EL (cell line): ENCODE data around the gene KIAA0319L.

ENCODE experiments used
- DNase-seq: peaks from one replicate; pipeline ENCODE4 v3.0.0-alpha.2; 2016

KIAA0319L gene

DNA sequence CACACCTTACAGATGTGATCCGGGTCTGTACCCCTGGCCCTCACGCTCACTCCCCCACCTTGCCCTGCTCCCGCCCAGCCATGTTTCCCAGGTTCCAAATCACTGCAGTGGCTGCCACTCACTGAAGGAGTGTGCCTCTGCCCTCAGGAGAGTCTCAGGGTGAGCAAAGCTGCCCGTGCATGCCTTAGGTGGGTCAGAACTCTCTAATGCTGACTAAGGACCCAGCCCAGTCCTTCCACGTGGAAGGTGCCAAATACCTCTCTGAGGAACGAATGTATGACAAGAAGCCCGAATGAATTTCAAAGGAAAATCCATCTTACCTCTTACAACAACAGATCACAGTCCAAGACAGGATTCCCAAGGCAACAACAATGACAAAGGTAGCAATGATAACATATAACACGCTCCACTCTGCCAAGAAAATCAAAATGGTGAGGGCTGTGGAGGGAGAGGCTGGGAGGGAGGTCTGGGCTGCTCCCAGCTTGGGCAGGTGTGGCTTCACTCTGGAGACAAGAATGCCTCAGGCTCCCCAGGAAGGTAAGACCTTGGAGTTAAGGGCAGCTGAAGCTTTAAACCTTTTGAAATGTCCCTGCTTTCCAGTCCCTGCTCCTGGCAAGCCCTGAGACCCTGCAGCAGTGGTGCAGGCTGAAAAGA is 115.2 kb downstream of the KIAA0319L start:
- DNase-seq: no peak

DNA sequence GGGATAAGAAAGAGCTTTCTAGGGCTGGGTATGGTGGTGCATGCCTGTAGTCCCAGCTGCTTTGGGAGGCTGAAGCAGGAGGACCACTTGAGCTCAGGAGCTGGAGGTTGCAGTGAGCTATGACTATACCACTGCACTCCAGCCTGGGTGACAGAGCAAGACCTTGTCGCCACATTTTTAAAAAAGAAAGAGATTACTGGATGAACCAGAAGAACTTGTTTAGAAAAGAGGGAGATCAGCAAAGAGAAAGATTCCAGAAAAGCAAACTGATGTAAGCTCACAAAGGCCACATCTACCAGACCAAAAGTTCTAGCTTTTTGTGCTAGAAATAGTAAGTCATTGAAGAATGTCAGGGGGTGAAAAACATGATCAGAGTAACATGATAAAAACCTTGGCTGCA is 117.6 kb downstream of the KIAA0319L start:
- DNase-seq: no peak

DNA sequence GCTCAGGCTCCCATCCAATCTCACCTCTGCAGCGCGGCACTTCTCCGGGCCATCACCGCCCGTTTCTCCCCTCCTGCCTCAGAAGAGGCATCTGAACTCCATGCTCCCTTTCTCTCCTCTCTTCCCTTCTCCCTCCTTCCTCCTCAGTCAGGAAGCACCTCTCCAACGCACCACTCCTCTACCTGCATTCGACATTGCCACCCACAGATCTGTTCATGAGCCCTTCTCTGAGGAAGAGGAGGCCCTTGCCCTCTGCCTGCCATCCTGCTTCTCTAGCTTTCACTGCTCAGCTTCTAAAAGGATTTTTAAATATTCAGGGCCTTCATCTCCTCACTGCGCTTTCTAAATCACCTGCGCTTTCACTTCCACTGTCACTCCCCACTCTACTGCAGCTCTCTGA is 120.0 kb downstream of the KIAA0319L start:
- no peak for DNase-seq

DNA sequence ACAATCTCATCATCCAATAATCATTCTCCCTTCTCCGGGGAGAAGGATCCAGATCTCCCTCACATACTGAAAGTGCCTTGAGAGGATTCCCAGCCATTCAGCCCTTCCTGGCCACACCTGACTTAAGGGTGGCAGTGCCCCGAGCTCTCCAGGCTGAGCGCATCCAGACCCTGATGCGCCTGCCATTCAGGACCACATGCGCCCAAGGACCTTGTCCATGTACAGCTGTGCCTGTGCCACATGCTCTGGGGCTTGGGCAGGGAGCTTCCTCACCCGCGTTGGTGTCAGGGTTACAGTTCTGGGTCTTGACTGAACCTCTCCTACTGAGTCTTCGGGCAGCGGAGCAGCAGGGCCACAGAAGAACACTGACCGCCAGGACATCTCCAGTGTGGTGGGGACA is 121.1 kb downstream of the KIAA0319L start:
- no peak for DNase-seq

DNA sequence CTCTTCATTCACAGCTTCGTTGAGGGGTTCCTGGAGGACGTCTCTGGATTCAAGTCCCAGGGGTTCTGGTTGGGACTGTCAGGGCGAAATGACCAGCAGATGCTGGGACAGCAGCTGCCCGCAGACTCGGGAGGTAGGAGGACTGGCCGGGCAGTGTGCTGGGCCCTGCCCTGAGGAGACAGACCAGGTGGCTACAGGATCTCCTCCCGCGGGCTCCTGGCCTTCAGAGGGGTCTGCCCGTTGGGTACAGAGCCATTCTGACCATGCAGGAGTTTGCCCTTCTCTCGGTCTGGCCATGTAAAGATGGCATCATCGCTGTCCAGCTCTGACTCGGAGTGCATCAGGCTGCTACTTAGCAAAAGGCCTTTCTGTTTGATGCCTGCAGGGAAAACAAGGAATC is 122.5 kb downstream of the KIAA0319L start:
- no peak for DNase-seq

DNA sequence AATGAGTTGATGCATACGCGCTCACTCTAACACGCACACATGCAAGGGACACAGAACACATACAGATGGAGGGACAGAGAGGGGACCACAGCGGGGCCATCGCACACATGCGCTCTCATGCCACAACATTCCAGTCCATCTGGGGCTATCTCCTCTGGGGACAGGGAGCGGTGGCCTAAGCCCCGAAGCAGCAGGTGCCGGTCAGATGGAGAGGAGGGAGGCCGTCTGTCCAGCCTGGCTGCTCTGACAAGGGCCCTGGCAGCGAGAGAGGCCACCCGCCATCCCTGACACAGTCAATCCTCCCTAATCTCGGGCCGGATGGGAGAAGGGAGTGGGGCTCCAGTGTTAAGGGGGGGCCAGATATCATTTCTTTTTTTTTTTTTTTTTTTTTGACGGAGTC is 123.5 kb downstream of the KIAA0319L start:
- DNase-seq: no peak

DNA sequence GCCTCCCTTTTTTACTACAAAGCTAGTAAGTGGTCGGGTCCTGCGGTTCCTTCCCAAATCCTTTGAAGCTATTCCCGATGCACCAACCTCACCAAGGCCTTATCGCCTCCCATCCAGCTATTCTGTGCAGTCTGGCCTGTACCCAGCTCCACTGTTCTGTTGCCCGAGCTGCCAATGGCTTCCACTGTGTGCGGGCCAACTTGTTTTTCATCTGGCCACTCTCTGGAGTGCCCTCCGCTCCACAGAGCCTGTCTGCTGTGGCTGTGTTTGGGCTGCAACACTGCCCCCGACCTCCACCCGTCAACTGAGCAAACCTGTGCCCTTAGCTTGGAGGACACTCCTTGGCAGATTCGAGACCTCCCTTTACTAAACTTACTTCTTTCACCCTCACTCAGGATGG is 125.0 kb downstream of the KIAA0319L start:
- DNase-seq: no peak

DNA sequence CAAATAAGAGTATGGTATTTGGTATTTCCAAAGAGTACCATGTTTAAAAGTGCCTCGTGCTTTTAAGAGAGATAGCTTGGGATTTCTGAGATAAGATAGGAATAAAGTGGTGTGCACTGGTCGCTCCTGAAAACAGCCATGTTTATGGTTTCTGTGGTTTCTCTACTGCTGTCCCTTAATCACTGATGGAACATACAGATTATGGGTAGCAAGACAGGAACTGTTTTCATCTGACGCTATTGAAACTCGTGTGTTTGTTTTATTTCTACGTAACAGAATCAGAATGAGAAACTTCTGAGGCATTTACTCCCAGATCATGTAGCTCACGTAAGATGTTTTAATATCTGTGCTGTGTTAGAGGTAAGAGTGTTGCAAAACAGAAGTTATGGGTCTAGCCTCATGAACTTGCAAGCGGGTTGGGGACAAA is 126.0 kb downstream of the KIAA0319L start:
- DNase-seq: no peak

DNA sequence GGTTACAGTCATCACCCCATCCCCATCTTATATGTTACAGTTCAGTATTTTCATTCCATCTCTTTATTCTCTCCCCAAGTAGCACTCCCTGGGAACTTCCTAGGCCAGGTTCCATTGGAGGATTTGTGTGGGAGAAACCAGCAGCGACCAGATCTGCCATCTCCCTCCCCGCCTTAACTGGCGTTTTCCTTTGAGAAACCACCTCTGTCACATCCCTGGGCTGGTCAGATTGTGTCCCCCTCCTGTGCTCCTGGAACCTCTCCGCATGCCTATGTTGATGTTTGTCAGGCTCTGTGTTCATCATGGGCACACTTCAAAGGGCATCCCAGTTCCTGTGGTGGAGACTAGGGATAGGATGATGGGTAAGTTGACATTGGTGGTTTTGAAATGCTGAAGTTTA is 126.4 kb downstream of the KIAA0319L start:
- DNase-seq: no peak

DNA sequence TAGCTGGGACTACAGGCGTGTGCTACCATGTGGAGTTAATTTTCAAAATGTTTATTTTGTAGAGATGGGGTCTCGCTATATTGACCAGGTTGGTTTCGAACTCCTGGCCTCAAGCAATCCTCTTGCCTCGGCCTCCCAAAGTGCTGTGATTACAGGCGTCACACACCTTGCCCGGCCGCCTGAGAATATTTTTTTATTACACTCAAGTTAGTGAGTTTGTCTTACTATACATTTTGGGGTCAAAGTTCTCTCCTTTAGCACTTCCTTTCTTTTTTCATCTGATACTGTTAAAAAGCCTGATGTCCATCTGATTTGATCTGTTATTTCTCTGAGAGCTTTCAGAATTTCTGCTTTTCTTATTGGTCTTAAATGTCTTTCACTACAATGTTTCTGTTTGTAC is 128.8 kb downstream of the KIAA0319L start:
- DNase-seq: no peak

DNA sequence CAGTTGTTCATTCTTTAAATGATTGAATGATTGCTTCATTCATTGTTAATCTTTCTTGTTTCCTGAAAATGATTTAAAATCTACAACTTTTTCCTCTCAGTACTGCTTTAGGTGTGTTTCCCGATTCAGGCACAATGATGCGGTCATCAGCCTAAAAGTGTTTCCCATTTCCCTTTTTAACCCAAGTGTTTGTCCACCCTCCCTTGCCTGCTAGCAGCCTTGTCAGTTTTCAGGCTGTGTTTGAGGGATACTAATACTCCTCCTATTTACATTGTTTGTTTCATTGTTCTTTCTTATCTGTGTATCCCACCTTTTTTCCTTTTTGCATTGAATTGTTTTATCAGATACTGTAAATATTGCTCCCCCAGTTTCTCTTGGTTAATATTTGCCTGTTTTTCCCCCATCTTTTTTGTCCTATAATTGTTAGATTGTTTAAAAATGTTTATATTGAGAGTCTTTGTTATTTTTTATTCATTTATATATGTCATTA is 131.1 kb downstream of the KIAA0319L start:
- no peak for DNase-seq

DNA sequence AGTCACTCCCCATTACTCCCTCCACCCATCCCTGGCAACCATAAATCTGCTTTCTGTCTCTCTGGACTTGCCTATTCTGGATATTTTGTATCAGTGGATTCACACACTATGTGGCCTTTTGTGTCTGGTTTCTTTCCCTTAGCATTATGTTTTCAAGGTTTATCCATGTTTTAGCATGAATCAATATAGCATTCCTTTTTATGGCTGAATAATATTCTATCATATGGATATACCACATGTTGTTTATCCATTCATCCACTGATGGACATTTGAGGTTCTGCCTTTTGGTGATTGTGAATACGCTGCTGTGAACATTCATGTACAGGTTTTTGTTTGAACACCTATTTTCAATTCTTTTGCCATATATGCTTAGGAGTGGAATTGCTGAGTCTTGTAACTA is 148.3 kb downstream of the KIAA0319L start:
- DNase-seq: no peak

DNA sequence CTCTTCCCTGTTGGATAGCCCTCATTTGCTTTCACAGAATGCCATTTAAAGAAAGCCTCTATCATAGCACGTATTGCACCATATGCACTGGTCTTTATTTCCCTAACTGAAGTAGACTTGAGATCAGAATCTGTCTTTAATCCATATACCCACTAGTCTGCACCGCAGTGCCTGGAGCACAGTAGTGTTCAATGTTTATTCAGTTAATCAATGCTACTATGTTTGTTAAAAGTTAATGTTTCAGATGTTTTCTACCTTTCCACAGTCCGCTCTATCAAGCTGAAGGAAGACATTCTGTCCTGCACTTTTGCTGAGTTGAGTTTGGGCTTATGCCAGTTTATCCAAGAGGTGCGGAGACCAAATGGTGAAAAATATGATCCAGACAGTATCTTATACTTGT is 149.5 kb downstream of the KIAA0319L start:
- no peak for DNase-seq

DNA sequence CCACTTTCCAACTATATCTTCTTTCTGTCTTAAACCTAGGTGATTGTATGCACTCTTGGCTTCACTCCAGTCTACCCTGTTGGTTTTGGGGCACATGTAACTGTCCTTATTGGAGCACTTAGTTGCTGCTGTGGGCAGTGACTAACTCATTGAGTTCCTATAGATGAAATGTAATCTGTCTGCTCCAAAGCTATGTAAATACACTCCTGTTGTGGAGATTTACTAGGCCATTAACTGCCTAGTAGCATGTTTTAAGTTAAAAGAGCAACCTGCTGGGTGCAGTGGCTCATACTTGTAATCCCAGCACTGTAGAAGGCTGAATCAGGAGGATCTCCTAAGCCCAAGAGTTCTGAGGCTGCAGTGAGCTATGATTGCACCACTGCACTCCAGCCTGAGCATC is 151.1 kb downstream of the KIAA0319L start:
- no peak for DNase-seq

DNA sequence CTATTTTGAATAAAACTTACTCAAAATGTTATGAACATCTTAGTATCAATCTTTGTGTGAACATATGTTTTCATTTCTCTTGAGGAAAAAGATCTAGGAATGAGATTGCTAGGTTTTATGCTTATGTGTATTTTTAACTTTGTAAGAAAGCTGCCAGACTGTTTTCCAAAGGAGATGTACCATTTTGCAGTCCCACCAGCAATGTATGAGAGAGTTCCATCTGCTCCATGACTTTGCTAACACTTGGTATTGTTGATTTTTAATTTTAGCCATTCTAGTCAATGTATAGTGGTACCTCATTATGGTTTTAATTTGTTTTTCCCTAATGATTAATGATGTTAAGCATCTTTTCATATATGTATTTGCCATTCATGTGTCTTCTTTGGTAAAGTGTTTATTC is 156.2 kb downstream of the KIAA0319L start:
- DNase-seq: no peak

DNA sequence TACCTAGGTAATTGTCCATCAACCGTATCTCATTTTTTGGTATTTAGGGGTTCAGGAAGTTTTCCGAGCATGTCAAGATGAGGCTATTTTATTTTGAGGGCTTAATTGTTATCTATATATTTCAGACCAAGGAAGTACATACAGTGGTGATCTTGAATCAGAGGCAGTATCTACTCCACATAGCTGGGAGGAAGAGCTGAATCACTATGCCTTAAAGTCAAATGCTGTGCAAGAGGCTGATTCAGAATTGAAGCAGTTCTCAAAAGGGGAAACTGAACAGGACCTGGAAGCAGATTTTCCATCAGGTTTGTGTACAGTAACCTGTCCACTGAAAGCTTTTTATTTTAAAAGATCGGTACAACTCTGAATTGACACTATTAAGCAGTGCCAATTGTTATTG is 158.5 kb downstream of the KIAA0319L start:
- DNase-seq: no peak

DNA sequence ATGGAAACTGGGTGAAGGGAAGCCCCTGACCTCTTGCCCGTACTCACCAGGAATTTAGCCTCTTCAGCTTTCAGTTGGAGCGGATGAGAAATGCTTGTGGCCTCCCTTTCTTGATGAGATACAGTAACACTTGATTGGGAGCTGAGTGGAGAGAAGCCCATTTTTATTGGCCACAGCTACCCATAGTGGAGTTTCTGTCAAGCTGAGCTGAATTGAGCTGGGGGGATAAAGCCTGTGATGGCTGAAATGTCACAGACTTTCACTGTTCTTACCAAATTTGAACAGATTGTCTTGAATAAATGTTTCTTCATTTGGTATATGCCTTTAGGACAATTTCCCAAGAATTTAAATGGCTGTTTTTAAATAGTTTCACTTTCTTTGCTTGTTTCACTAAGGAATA is 162.8 kb downstream of the KIAA0319L start:
- DNase-seq: no peak

DNA sequence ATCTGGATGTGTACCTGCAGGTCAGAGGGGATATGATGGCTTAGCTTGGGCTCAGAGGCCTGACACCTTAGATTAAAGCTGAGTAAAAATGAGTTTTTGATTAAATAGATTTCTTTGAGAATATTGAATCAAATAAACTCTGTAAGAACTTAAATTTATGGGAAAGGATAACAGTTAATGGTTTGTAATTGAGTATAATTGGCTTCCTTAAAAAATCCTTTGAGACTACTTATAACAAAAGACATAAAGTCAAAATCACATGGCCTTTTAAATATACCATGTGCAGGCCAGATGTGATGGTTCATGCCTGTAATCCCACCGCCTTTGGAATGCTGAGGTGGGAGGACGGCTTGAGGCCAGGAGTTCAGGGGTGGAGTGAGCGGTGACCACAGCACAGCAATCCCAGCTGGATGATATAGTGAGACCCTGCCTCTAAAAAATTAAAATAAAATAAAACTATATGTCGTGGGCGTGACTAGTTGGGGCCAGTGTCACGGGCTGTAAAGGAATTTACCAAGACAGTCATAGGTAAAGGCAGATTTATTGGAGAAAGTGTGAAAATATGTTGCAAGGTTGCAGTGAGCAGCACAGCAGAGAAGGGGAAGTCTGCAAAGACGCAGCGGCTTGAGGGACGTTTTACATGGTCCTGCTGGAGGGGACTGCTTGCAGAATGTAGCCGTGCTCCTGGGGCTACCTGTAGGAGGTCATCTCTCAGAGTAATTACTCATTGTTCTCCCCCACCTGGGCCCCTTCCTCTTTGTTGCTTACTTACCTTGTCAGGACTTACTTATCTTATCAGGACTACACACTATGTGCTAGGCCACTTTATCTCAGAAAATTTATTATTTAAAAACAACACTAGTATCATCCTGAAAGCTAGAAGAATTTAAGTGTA is 166.4 kb downstream of the KIAA0319L start:
- DNase-seq: peak; percentile 10

DNA sequence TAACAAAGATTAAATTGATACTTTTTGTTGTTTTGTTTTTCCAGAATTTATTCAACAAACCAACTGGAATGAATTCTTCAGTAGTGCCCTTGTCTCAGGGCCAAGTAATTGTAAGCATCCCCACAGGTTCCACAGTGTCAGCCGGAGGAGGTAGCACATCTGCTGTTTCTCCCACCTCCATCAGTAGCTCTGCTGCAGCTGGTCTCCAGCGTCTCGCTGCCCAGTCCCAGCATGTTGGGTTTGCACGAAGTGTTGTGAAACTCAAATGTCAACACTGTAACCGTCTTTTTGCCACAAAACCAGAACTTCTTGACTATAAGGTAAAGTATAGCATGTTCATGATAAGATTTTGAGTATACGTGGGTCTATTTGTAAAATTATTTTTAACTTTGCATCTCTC is 170.2 kb downstream of the KIAA0319L start:
- DNase-seq: no peak

DNA sequence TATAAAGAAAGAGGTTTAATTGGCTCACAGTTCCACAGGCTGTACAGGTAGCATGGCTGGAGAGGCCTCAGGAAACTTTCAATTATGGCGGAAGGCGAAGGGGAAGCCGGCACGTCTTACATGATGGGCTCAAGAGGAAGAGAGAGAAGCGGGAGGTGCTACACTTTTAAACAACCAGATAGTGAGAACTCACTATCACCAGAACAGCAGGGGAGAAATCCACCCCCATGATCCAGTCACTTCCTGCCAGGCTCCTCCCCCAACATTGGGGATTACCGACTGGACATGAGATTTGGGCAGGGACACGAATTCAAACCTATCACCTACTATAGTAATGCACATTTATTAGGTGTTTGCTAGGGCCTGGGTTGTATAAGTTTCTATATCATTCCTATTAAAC is 170.9 kb downstream of the KIAA0319L start:
- no peak for DNase-seq
